ENCODE data around the gene SEMA7A.

Gene SEMA7A

GRCh38 chr15:74430510-74430951 is 3.2 kb downstream of the SEMA7A start:
- H3K4me3 ChIP-seq (ENCODE audit: insufficient read depth, low read depth, low read length, poor library complexity, severe bottlenecking), result no peak overlapping the region
- no peaks in the 10 kb centered on the region for H3K36me3 ChIP-seq (ENCODE audit: control insufficient read depth, insufficient read depth, low read length)
- H3K9me3 ChIP-seq (ENCODE audit: control insufficient read depth, low read length), result no peaks in the 10 kb centered on the region
- DNase-seq, result no peak
- H3K27ac ChIP-seq (ENCODE audit: insufficient read depth, low read length, poor library complexity, severe bottlenecking), result no peak overlapping the region
- no peaks in the 10 kb centered on the region for H3K27me3 ChIP-seq (replicated peaks; ENCODE audit: control insufficient read depth, insufficient read depth, low read length, poor library complexity, severe bottlenecking)
- H3K4me1 ChIP-seq (ENCODE audit: control insufficient read depth, insufficient read depth, low read length, poor library complexity, severe bottlenecking), result peaks cover 16% of the 10 kb centered on the region

- DNase-seq, result no peak
- Histone ChIP-seq H3K4me3 (ENCODE audit: insufficient read depth, low read depth, low read length, poor library complexity, severe bottlenecking) (no peak overlapping the region), H3K4me1 (ENCODE audit: control insufficient read depth, insufficient read depth, low read length, poor library complexity, severe bottlenecking) (peaks cover 16% of the 10 kb centered on the region), H3K27ac (ENCODE audit: insufficient read depth, low read length, poor library complexity, severe bottlenecking) (no peak overlapping the region), H3K9me3 (ENCODE audit: control insufficient read depth, low read length) (no peaks in the 10 kb centered on the region), H3K27me3 (replicated peaks; ENCODE audit: control insufficient read depth, insufficient read depth, low read length, poor library complexity, severe bottlenecking) (no peaks in the 10 kb centered on the region), H3K36me3 (ENCODE audit: control insufficient read depth, insufficient read depth, low read length) (no peaks in the 10 kb centered on the region)
Measured at GRCh38 chr15:74429781-74430400, 3.9 kb downstream of the SEMA7A start.

- DNase-seq, result no peak
- no peak overlapping the region for H3K27ac ChIP-seq (ENCODE audit: insufficient read depth, low read length, poor library complexity, severe bottlenecking)
Measured at GRCh38 chr15:74428970-74429780, 4.6 kb downstream of the SEMA7A start.

GRCh38 chr15:74428442-74428787 is 5.3 kb downstream of the SEMA7A start:
- Histone ChIP-seq H3K4me3 (ENCODE audit: insufficient read depth, low read depth, low read length, poor library complexity, severe bottlenecking) (no peak overlapping the region), H3K27ac (ENCODE audit: insufficient read depth, low read length, poor library complexity, severe bottlenecking) (no peak overlapping the region), H3K27me3 (replicated peaks; ENCODE audit: control insufficient read depth, insufficient read depth, low read length, poor library complexity, severe bottlenecking) (no peaks in the 10 kb centered on the region), H3K9me3 (ENCODE audit: control insufficient read depth, low read length) (no peaks in the 10 kb centered on the region), H3K4me1 (ENCODE audit: control insufficient read depth, insufficient read depth, low read length, poor library complexity, severe bottlenecking) (peaks cover 9% of the 10 kb centered on the region), H3K36me3 (ENCODE audit: control insufficient read depth, insufficient read depth, low read length) (no peaks in the 10 kb centered on the region)
- DNase-seq, result no peak

More at GRCh38 chr15:74428970-74429780, 4.6 kb downstream of the SEMA7A start:
- Histone ChIP-seq H3K4me3 (ENCODE audit: insufficient read depth, low read depth, low read length, poor library complexity, severe bottlenecking) (no peak overlapping the region), H3K36me3 (ENCODE audit: control insufficient read depth, insufficient read depth, low read length) (no peaks in the 10 kb centered on the region), H3K4me1 (ENCODE audit: control insufficient read depth, insufficient read depth, low read length, poor library complexity, severe bottlenecking) (peaks cover 14% of the 10 kb centered on the region), H3K9me3 (ENCODE audit: control insufficient read depth, low read length) (no peaks in the 10 kb centered on the region), H3K27me3 (replicated peaks; ENCODE audit: control insufficient read depth, insufficient read depth, low read length, poor library complexity, severe bottlenecking) (no peaks in the 10 kb centered on the region)

GRCh38 chr15:74427607-74428441 is 5.9 kb downstream of the SEMA7A start:
- H3K27me3 ChIP-seq (replicated peaks; ENCODE audit: control insufficient read depth, insufficient read depth, low read length, poor library complexity, severe bottlenecking), result no peaks in the 10 kb centered on the region
- H3K36me3 ChIP-seq (ENCODE audit: control insufficient read depth, insufficient read depth, low read length), result no peaks in the 10 kb centered on the region
- peaks cover 4% of the 10 kb centered on the region for H3K4me1 ChIP-seq (ENCODE audit: control insufficient read depth, insufficient read depth, low read length, poor library complexity, severe bottlenecking)
- no peak for DNase-seq
- H3K4me3 ChIP-seq (ENCODE audit: insufficient read depth, low read depth, low read length, poor library complexity, severe bottlenecking), result no peak overlapping the region
- H3K27ac ChIP-seq (ENCODE audit: insufficient read depth, low read length, poor library complexity, severe bottlenecking), result no peak overlapping the region
- no peaks in the 10 kb centered on the region for H3K9me3 ChIP-seq (ENCODE audit: control insufficient read depth, low read length)

- H3K9me3 ChIP-seq (ENCODE audit: control insufficient read depth, low read length), result no peaks in the 10 kb centered on the region
- H3K27me3 ChIP-seq (replicated peaks; ENCODE audit: control insufficient read depth, insufficient read depth, low read length, poor library complexity, severe bottlenecking), result no peaks in the 10 kb centered on the region
- H3K27ac ChIP-seq (ENCODE audit: insufficient read depth, low read length, poor library complexity, severe bottlenecking), result no peak overlapping the region
- H3K36me3 ChIP-seq (ENCODE audit: control insufficient read depth, insufficient read depth, low read length), result no peaks in the 10 kb centered on the region
- H3K4me3 ChIP-seq (ENCODE audit: insufficient read depth, low read depth, low read length, poor library complexity, severe bottlenecking), result no peak overlapping the region
- no peak for DNase-seq
- H3K4me1 ChIP-seq (ENCODE audit: control insufficient read depth, insufficient read depth, low read length, poor library complexity, severe bottlenecking), result no peaks in the 10 kb centered on the region
Measured at GRCh38 chr15:74426404-74427281, 7.1 kb downstream of the SEMA7A start.

GRCh38 chr15:74425630-74426029 is 8.1 kb downstream of the SEMA7A start:
- Histone ChIP-seq H3K36me3 (ENCODE audit: control insufficient read depth, insufficient read depth, low read length) (no peaks in the 10 kb centered on the region), H3K4me3 (ENCODE audit: insufficient read depth, low read depth, low read length, poor library complexity, severe bottlenecking) (no peak overlapping the region), H3K27me3 (replicated peaks; ENCODE audit: control insufficient read depth, insufficient read depth, low read length, poor library complexity, severe bottlenecking) (no peaks in the 10 kb centered on the region), H3K4me1 (ENCODE audit: control insufficient read depth, insufficient read depth, low read length, poor library complexity, severe bottlenecking) (no peaks in the 10 kb centered on the region), H3K9me3 (ENCODE audit: control insufficient read depth, low read length) (no peaks in the 10 kb centered on the region), H3K27ac (ENCODE audit: insufficient read depth, low read length, poor library complexity, severe bottlenecking) (no peak overlapping the region)
- no peak for DNase-seq

- H3K4me3 ChIP-seq (ENCODE audit: insufficient read depth, low read depth, low read length, poor library complexity, severe bottlenecking), result no peak overlapping the region
- no peaks in the 10 kb centered on the region for H3K27me3 ChIP-seq (replicated peaks; ENCODE audit: control insufficient read depth, insufficient read depth, low read length, poor library complexity, severe bottlenecking)
- DNase-seq, result no peak
- no peaks in the 10 kb centered on the region for H3K36me3 ChIP-seq (ENCODE audit: control insufficient read depth, insufficient read depth, low read length)
- H3K9me3 ChIP-seq (ENCODE audit: control insufficient read depth, low read length), result no peaks in the 10 kb centered on the region
- no peak overlapping the region for H3K27ac ChIP-seq (ENCODE audit: insufficient read depth, low read length, poor library complexity, severe bottlenecking)
- H3K4me1 ChIP-seq (ENCODE audit: control insufficient read depth, insufficient read depth, low read length, poor library complexity, severe bottlenecking), result no peaks in the 10 kb centered on the region
Measured at GRCh38 chr15:74424901-74425528, 8.7 kb downstream of the SEMA7A start.
